ENCODE measurements around the gene CHTOP.

DNA sequence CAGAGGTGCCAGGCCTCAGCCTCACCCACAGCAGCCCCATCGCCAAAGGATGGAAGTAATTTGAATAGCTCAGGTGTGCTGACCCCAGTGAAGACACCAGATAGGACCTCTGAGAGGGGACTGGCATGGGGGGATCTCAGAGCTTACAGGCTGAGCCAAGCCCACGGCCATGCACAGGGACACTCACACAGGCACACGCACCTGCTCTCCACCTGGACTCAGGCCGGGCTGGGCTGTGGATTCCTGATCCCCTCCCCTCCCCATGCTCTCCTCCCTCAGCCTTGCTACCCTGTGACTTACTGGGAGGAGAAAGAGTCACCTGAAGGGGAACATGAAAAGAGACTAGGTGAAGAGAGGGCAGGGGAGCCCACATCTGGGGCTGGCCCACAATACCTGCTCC is 59.6 kb downstream of the CHTOP start:
- TF ChIP-seq, protein P1, sequence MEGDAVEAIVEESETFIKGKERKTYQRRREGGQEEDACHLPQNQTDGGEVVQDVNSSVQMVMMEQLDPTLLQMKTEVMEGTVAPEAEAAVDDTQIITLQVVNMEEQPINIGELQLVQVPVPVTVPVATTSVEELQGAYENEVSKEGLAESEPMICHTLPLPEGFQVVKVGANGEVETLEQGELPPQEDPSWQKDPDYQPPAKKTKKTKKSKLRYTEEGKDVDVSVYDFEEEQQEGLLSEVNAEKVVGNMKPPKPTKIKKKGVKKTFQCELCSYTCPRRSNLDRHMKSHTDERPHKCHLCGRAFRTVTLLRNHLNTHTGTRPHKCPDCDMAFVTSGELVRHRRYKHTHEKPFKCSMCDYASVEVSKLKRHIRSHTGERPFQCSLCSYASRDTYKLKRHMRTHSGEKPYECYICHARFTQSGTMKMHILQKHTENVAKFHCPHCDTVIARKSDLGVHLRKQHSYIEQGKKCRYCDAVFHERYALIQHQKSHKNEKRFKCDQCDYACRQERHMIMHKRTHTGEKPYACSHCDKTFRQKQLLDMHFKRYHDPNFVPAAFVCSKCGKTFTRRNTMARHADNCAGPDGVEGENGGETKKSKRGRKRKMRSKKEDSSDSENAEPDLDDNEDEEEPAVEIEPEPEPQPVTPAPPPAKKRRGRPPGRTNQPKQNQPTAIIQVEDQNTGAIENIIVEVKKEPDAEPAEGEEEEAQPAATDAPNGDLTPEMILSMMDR (IDR thresholded peaks at IDR 0.05): no peak
- TF ChIP-seq POLR2AphosphoS5 (IDR thresholded peaks at IDR 0.05; ENCODE audit: insufficient read depth in 1 of 2, low read depth in 1 of 2) (no peak), POLR2A (IDR thresholded peaks at IDR 0.05) (no peak)
